Kidney capillary endothelial cell (primary cell): ENCODE results near the gene TMEM94.
A peak's percentile ranks its signal among the peaks of the same experiment; 100 is the strongest.

Experiments
- DNase-seq: peaks from one replicate; pipeline ENCODE4 v3.0.0-alpha.2; 2018; ENCODE audit warnings: low spot score

TMEM94 gene

DNA sequence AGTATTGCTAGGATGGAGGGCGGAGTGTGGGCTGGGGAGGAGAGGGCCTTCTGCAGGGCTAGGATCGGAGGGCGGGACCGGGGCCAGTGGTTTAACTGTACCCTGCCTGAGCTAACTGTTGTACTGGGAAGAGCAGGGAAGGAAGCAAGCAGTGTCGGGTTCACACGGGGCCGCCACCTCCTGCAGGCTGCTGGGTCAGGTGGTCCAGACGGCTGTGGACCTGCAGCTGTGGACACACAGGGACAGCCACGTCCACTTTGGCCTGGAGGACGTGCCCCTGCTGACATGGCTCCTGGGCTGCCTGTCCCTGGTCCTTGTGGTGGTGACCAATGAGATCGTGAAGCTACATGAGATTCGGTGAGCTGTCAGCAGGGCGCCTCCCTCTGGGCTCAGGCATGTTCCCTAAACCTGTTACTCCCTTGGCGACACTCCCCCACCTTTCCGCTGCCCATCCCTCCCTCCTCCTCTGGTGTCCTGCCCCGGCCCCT, 42.3 kb downstream of the TMEM94 start:
- no peak for DNase-seq

DNA sequence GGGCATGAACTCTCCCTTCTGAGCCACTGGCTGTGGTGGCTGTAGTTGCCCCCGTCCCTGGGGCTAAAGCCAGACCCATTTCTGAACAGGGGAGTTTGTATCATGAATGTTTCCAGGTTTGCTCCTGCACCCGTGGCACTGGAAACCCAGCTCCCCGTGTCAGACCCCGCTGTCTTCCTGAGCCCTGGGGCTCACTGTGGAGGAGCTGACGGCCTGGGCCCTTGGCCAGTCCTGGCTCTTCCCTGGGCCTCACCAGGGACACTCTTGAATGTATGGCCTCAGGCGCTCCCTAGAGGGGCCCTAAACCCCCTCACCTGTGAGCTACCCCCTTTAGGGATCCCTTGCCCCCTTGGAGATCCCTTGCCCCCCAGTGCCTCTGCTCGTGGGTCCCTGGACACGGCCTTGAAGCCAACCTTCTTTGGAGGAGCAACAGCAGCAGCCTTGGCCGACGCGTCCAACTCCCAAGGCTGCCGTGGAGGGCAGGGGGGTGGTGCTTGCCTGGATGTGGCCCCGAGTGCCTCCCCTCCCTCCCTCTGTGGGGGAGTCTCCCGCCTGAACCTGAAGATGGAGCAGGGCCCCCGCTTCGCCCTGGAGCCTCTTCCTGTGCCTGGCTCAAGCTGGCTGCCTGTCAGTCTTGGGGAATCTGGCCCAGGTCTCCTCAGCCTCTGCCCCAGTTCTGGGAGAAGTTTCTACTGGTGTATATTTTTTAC, 43.0 kb downstream of the TMEM94 start:
- no peak for DNase-seq

GRCh38 chr17:75500419-75501216, 44.2 kb downstream of the TMEM94 start:
- no peak for DNase-seq

DNA sequence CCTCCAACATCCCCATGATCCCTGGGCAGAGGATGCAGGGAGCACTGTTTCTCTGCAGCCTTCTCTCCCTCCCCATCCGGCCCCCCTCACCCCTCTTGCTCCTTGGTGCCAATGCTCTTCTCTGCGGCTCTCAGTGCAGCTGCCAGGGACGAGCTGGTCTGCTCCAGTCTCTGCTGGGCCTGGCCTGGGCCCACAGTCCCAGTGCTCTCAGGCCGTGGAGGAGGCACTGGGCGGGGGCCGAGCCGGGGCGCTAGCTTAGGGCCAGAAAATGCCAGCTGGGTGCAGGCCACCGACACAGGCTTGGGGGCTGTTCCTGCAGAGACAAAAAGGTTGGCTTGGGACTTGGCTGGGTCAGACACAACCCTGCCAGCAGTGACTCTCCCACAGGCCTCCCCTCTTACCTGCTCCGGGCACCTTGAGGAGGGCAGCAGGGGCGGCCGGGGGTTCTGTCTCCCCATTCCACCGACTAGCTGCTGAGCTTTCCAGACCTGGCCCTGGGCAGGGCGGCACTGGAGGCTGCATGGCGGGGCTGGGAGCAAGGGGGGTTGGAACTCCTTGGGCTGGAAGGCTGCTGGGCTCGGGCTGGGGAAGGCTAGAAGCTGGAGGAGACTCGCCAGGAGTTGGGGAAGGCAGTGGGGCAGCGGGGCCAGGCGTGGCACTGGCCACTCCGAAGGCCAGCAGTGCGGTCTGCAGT, 45.1 kb downstream of the TMEM94 start:
- no peak for DNase-seq

DNA sequence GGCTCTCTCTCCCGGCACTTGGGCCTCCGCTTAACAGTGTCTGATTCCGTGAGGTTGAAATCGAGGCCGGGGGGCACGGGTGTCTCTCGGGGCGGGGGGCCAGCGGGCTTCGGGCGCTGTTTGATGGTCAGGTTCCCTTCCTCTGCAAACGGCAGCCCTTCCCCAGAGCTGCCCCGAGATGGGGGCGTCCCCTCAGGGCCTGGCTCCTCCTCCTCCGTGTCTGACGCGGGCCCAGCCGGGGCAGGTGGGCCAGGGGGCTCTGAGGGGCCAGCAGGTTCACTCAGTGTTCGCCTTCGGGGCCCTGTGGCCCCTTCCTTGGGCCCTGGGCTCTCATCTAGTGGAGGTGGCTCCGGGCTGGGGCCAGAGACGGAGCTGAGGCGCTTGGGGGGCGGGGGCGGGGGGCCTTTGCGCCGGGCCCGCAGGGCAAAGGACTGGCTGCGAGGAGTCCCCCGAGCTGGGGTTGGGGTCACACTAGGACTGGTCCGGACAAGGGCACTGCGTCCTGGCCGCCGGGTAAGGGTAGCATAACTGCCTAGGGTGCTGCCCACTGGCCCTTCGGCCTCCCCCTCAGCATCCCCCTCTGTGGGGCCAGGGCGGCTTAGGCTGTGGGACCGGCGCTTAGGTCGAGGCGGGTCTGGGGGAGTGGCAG, 45.8 kb downstream of the TMEM94 start:
- DNase-seq, result no peak

GRCh38 chr17:75502721-75503329, 46.4 kb downstream of the TMEM94 start:
- no peak for DNase-seq

- no peak for DNase-seq
These were observed 47.0 kb downstream of the TMEM94 start for GRCh38 chr17:75503337-75503950.

DNA sequence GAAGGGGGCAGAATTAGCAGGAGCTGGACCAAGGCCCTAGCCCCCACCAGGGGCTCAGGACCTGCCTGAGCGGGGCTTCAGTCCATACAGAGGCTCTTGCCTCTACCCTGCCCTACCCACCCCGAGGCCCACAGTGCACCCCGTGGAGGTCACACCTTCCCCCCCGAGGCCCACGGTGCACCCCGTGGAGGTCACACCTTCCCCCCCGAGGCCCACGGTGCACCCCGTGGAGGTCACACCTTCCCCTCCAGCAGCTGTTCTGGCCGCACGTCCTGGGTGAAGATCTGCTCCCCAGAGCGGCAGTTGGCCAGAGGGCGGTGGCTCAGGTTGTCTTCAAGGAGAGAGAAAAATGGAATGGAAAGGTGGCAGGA, 47.5 kb downstream of the TMEM94 start:
- no peak for DNase-seq

- no peak for DNase-seq
These were observed 48.1 kb downstream of the TMEM94 start for GRCh38 chr17:75504347-75505151.

GRCh38 chr17:75505152-75505409, 48.6 kb downstream of the TMEM94 start:
- no peak for DNase-seq

DNA sequence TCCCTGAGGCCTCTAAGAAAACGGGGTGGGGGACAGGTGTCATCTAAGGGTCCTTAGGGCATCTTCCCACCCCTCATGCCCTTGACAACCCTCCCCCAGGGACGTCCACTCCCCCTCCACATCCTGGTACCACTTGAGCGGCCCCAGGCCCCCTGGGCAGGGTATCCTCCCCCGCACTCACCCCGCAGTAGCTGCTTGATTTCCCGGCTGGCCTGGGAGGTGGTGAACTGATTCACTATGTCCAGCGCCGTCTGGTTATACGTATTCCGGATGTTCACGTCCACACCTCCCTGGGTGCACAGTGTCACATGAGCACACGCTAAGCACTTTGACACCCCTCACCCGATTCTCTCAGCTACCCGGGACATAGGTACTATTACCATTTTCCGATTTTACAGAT, 49.2 kb downstream of the TMEM94 start:
- DNase-seq, result no peak

- DNase-seq, result no peak
These were observed 49.7 kb downstream of the TMEM94 start for GRCh38 chr17:75506134-75506533.

- DNase-seq, result no peak
These were observed 50.5 kb downstream of the TMEM94 start for GRCh38 chr17:75506888-75507287.

- DNase-seq, result no peak
These were observed 51.6 kb downstream of the TMEM94 start for GRCh38 chr17:75507733-75508719.

DNA sequence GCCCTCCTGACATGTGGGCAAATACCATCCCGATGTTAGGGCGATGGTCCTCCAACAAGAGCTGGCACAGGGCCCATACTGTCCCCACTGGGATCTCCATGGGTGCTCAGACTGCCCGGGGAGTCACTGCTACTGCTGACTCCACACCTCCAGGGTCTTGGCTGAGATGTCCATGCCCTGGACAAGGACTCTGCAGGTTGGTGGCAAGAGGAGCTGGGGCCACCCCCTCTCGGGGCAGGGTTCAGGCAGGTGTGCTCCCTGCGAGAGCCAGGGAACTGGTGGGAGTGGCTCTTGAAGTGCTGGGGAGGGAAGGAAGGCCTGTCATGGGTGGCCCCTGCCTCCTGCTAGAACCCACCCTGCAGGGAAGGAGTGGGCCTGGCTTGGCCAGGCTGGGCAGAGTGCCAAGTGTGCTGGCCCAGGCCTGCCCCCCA, 52.5 kb downstream of the TMEM94 start:
- no peak for DNase-seq

DNA sequence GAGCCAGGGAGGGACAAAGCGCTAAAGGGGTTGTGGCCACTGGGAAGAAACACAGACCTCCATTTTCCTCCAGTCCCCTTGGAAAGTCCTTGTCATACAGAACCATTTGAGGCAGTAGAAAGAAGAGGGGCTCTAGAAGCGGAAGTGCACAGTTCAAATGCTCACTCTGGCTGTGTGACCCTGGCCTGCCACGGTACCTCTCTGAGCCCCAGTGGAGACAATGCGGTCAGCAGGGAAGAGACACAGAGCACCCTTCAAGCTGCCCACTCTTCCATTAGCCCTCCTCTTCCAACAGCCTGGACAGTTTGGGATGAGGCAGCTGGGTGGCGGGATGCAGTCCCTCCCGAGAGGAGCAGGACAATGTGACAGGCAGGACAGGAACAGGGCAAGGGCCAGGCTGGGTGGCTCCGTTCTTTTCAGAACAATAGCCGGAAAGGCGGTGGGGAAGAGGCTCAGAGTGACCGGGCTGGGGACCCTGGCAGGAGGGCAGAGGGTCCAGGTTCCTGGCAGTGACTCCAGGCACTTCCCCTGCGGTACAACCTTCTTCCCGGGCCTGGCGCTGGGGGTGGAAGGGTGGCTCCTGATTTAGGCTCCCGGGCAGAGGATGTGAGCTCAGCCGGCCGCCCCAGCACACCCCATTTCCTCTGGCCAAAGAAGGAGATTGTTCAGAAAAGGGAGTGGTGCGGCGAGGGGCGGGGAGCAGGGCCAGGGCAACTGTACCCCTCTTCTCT, 53.3 kb downstream of the TMEM94 start:
- DNase-seq, result peak; percentile 87

DNA sequence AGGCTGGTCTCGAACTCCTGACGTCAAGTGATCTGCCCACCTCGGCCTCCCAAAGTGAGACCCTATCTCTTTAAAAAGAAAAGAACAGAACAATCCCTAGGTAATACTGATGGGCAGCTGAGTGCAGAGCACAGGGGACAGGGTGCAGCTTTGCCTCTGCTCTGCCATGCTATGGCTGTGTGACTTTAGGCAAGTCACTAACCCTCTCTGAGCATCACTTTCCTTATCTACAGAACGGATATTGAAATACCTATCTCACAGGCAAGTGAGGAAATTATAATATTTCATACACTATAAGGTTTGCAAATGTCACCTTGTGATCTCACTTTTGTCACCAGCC, 54.8 kb downstream of the TMEM94 start:
- DNase-seq, result no peak

DNA sequence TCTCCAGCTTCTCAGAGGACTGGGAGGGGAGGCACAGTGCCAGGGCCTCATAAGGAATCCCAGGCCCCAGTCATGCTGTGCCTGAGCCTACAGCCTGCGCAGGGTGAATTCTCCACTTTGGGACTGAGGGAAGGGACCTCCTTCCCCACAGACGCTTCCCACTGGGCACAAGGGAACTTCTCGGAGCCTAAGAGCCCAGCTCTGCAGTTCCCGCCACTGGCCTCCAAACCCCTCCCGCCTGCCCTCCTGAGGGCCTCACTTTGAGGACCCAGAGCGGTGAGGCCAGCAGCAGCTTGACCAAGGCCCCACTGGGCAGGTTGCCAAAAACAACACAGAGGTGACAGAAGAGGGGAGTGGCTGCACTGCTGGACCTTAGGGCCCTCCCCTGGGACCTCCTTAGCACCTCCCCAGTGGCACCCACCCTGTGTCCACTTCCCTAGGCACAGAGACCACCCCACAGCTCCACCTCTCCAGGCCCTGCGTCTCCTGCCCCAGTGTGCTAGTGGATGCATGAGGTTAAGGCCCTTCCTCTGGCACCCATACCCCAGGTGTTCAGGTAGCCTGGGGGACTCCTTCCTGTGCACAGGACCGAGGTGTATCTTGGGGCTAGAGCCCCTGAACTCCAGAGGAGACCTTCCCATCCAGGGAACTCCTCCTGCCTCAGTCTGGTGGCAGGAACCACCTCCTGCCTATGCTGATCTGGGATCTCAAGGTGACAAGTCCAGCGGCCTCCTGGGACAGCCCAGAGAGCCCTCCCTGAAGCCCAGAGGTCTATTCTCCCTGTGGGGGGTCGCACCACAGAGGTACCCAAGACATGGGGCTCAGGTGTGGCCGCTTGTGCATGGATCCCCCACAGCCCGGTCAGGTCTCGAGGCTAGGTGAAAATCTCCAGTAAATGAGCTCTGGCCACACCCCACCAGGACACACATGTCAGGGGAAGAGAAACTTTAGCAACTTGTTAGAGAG, 55.5 kb downstream of the TMEM94 start:
- no peak for DNase-seq
